NCI-H2171 treated with DMSO at 0.1 percent for 48 hours (cell line): ENCODE measurements around the gene TTC9B.
"Not testable (repeated sequence)": the region's sequence is repeated elsewhere in the genome, so short reads cannot be mapped to it uniquely, and the experiment has no call there.

Experiments
- DNase-seq: peaks from one replicate; lab custom pipeline; 2025; lab: John Stamatoyannopoulos, UW

The TTC9B gene

GRCh38 chr19:40232949-40233810, 15.0 kb upstream of the TTC9B start:
- DNase-seq: no peak

GRCh38 chr19:40232479-40232878, 14.3 kb upstream of the TTC9B start:
- DNase-seq: no peak

- DNase-seq: no peak
Observed at GRCh38 chr19:40231544-40232424, 13.6 kb upstream of the TTC9B start.

DNA sequence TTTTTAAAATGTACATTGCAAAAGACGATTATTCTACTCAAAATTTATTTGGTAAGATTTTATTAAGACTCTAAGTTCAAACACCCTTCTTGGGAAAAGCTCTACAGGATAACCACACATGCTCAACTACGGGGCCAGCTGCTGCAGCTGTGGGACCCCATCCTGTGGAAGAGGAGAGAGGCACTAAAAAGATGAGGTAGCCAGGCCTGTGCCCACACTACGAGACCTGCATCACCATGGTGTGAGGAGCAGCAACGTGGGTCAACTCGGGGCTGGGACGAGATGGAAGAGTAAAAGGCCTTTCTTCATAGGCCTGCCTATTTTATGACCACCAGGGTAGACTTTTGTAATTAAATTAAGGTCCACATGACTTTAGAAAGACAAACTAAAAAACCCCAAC, 12.9 kb upstream of the TTC9B start:
- no peak for DNase-seq

GRCh38 chr19:40229926-40230417, 11.8 kb upstream of the TTC9B start:
- no peak for DNase-seq

- no peak for DNase-seq
Observed at GRCh38 chr19:40229484-40229883, 11.3 kb upstream of the TTC9B start.

- DNase-seq: no peak
Observed at GRCh38 chr19:40228863-40229262, 10.7 kb upstream of the TTC9B start.

GRCh38 chr19:40228346-40228745, 10.2 kb upstream of the TTC9B start:
- no peak for DNase-seq

GRCh38 chr19:40225440-40226305, 7.5 kb upstream of the TTC9B start:
- DNase-seq: no peak

DNA sequence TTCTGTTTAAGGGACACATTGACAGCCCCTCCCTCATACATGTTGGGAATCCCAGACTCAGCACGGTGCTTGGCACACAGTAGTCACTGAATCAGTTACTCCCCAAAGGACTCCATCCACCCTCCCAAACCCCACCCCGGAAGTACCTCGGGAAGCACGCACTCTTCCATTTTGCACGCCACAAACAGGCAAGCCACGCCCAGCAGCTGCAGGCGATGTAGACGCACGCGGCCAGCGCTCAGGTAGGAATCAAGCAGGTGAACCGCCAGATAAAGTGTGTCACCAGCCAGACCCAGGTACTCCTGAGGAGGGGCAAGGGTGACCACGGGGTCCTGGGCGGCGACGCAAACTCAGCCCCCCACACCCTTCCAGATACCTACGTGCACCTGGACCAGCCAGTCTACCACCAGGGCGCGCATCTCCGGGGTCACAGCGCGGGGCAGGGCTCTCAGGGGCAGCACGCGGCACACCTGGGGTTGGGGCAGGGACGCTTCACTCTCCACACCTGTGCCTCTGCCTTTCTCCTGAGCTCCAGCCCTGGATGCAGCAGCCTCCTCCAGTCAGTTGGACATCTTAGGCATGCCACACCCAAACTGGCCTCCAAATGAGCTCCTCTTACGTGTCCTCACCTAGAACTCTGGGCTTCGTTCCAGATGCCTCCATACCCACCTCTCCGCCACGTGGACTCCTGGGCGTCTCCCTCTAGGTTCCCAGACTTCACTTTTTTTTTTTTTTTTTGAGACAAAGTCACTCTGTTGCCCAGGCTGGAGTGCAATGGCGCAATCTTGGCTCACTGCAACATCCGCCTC, 6.4 kb upstream of the TTC9B start:
- DNase-seq: no peak

- no peak for DNase-seq
Observed at GRCh38 chr19:40223135-40223822, 5.1 kb upstream of the TTC9B start.

- DNase-seq: peak; percentile 86
Observed at GRCh38 chr19:40221858-40222619, 3.9 kb upstream of the TTC9B start.

- no peak for DNase-seq
Observed at GRCh38 chr19:40220674-40221073, 2.5 kb upstream of the TTC9B start.

DNA sequence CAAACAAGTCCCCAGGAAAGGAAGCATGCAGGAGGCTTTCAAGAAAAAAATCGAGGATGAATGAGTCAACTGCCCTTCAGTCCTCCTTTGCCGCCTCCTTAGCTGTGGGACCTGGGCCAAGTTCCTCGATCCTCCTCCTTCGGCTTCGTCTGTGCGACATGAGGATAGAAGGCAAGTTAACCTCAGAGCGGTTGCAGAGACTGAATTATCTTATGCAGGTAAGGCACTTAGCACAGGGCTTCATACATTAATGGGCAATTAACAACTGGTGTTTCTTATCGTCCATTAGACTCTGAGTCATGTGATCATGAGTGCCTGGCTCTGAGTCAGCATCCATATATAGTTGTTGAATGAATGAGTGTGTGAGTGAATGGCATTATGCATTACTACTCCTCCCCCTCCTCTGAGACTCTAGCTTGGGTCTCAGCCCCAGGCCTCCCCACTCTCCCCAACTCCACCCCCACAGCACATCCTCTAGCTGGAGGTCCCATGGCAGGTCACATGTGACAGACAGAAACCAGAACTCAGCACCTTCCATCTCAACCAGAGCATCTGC, 1.6 kb upstream of the TTC9B start:
- DNase-seq: no peak

GRCh38 chr19:40219029-40219428, 845 bp upstream of the TTC9B start:
- not testable (repeated sequence) for DNase-seq

GRCh38 chr19:40217027-40217810, 965 bp downstream of the TTC9B start:
- peak; percentile 83 for DNase-seq

DNA sequence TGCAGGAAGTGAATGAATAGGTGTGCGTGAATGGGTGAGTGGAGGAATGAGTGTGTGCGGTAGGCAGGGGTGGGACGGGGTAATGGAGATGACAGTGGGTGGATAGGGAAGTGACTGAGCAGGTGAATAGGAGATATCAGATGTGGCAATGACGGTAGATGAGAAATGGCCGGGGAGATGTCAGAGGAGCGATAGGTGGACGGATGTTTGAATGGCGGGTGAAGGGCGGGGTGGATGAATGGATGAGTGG, 1.5 kb downstream of the TTC9B start:
- DNase-seq: no peak

- peak; percentile 38 for DNase-seq
Observed at GRCh38 chr19:40216013-40216776, 2.0 kb downstream of the TTC9B start.
